ENCODE measurements around the gene INHBB. TPM values are rescaled to one million over a fixed set of nuclear protein-coding genes. Genes with fewer than 3 reads are reported as not detected.

INHBB gene
- total and polyA plus RNA-seq, 7 donors, result 0.60 to 1.8 (median 1.2) TPM; not detected in 1

- no peak overlapping the region for H3K27ac ChIP-seq
- H3K27me3 ChIP-seq, result peaks cover 0 to 18% (median 16%) of the 10 kb centered on the region in 3 donors
- no peak overlapping the region for H3K4me3 ChIP-seq
- H3K4me1 ChIP-seq, result no peaks in the 10 kb centered on the region
- TF ChIP-seq, protein P1, sequence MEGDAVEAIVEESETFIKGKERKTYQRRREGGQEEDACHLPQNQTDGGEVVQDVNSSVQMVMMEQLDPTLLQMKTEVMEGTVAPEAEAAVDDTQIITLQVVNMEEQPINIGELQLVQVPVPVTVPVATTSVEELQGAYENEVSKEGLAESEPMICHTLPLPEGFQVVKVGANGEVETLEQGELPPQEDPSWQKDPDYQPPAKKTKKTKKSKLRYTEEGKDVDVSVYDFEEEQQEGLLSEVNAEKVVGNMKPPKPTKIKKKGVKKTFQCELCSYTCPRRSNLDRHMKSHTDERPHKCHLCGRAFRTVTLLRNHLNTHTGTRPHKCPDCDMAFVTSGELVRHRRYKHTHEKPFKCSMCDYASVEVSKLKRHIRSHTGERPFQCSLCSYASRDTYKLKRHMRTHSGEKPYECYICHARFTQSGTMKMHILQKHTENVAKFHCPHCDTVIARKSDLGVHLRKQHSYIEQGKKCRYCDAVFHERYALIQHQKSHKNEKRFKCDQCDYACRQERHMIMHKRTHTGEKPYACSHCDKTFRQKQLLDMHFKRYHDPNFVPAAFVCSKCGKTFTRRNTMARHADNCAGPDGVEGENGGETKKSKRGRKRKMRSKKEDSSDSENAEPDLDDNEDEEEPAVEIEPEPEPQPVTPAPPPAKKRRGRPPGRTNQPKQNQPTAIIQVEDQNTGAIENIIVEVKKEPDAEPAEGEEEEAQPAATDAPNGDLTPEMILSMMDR (IDR thresholded peaks at IDR 0.05), result no peak
- TF ChIP-seq POLR2AphosphoS5 (IDR thresholded peaks at IDR 0.05) (no peak), EP300 (IDR thresholded peaks at IDR 0.05) (no peak)
- DNase-seq, result no peak
- H3K36me3 ChIP-seq, result no peaks in the 10 kb centered on the region
- no peaks in the 10 kb centered on the region for H3K9me3 ChIP-seq
- whole genome bisulfite sequencing, 2 donors, result 93 to 94% methylated on average over 5 of the region's 5 CpGs
- intact Hi-C loops (cut with DNase I), result no loop called here
Measured at GRCh38 chr2:120353591-120353898, 7.6 kb downstream of the INHBB start.

- H3K4me3 ChIP-seq, result no peak overlapping the region
- 91 to 93% methylated on average over 10 of the region's 10 CpGs for WGBS, 2 donors
- H3K4me1 ChIP-seq, result no peaks in the 10 kb centered on the region
- DNase-seq, result no peak
- peaks cover 0 to 17% (median 13%) of the 10 kb centered on the region in 3 donors for H3K27me3 ChIP-seq
- no peaks in the 10 kb centered on the region for H3K9me3 ChIP-seq
- no peaks in the 10 kb centered on the region for H3K36me3 ChIP-seq
- intact Hi-C loops (cut with DNase I), result no loop called here
- H3K27ac ChIP-seq, result no peak overlapping the region
- TF ChIP-seq, protein P1 (IDR thresholded peaks at IDR 0.05), result no peak
- TF ChIP-seq POLR2A (IDR thresholded peaks at IDR 0.05), result no peak
- TF ChIP-seq POLR2AphosphoS5 (IDR thresholded peaks at IDR 0.05), result no peak
- TF ChIP-seq EP300 (IDR thresholded peaks at IDR 0.05), result no peak
Measured at GRCh38 chr2:120353931-120354330, 8.0 kb downstream of the INHBB start.

- intact Hi-C loops (cut with DNase I), result no loop called here
- peaks cover 0 to 12% (median 8%) of the 10 kb centered on the region in 3 donors for H3K27me3 ChIP-seq
- no peaks in the 10 kb centered on the region for H3K36me3 ChIP-seq
- no peak for TF ChIP-seq POLR2AphosphoS5 (IDR thresholded peaks at IDR 0.05)
- TF ChIP-seq EP300 (IDR thresholded peaks at IDR 0.05), result no peak
- TF ChIP-seq POLR2A (IDR thresholded peaks at IDR 0.05), result no peak
- TF ChIP-seq, protein P1 (IDR thresholded peaks at IDR 0.05), result no peak
- H3K9me3 ChIP-seq, result no peaks in the 10 kb centered on the region
- no peak overlapping the region for H3K4me3 ChIP-seq
- 55 to 77% methylated on average over 15 of the region's 15 CpGs for WGBS, 2 donors
- DNase-seq, result no peak
- H3K27ac ChIP-seq, result no peak overlapping the region
- no peaks in the 10 kb centered on the region for H3K4me1 ChIP-seq
Measured at GRCh38 chr2:120354467-120354866, 8.5 kb downstream of the INHBB start.

GRCh38 chr2:120354935-120355779, 9.2 kb downstream of the INHBB start:
- DNase-seq, result no peak
- WGBS, 2 donors, result 78 to 84% methylated on average over 15 of the region's 15 CpGs
- Histone ChIP-seq H3K9me3 (no peaks in the 10 kb centered on the region), H3K27ac (no peak overlapping the region), H3K4me3 (no peak overlapping the region), H3K4me1 (no peaks in the 10 kb centered on the region), H3K27me3 (peaks cover 0 to 5% (median under 1%) of the 10 kb centered on the region in 3 donors), H3K36me3 (no peaks in the 10 kb centered on the region)
- intact Hi-C loops (cut with DNase I), result no loop called here
- no peak for TF ChIP-seq POLR2A (IDR thresholded peaks at IDR 0.05)
- TF ChIP-seq, protein P1 (IDR thresholded peaks at IDR 0.05), result no peak
- TF ChIP-seq POLR2AphosphoS5 (IDR thresholded peaks at IDR 0.05), result no peak
- TF ChIP-seq EP300 (IDR thresholded peaks at IDR 0.05), result no peak
